ENCODE measurements around the gene PPM1K. TPM values are rescaled to one million over a fixed set of nuclear protein-coding genes. Genes with fewer than 3 reads are reported as not detected.

Gene PPM1K
- polyA plus RNA-seq, 1 experiment, result 9.0 TPM

DNA sequence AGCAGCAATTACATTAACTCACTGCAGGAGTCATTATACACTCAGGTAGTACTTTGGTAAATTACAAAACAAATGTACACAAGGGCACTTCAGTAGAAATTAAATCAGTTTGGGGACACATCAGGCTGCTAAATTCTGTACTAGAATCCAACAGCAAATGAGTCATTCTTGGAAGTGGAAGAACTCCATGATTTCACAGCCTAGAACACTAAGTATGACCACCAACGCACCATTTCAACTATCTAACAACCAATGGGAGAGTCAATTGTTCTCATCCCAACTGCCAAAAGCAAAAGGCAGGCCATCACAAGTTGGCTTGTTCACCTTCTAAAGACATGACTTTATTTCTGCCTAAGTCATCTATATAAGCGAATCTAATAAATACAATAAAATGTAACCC lies 26.6 kb downstream of the PPM1K start:
- Histone ChIP-seq H3K4me3 (ENCODE audit: low read depth, low read length) (no peak overlapping the region), H3K27me3 (ENCODE audit: control insufficient read depth, insufficient read depth, low read length) (no peaks in the 10 kb centered on the region), H3K36me3 (ENCODE audit: control insufficient read depth, insufficient read depth, low read length) (no peaks in the 10 kb centered on the region)
- TF ChIP-seq, protein P1, sequence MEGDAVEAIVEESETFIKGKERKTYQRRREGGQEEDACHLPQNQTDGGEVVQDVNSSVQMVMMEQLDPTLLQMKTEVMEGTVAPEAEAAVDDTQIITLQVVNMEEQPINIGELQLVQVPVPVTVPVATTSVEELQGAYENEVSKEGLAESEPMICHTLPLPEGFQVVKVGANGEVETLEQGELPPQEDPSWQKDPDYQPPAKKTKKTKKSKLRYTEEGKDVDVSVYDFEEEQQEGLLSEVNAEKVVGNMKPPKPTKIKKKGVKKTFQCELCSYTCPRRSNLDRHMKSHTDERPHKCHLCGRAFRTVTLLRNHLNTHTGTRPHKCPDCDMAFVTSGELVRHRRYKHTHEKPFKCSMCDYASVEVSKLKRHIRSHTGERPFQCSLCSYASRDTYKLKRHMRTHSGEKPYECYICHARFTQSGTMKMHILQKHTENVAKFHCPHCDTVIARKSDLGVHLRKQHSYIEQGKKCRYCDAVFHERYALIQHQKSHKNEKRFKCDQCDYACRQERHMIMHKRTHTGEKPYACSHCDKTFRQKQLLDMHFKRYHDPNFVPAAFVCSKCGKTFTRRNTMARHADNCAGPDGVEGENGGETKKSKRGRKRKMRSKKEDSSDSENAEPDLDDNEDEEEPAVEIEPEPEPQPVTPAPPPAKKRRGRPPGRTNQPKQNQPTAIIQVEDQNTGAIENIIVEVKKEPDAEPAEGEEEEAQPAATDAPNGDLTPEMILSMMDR (IDR thresholded peaks at IDR 0.05; ENCODE audit: insufficient read depth, low read depth, low read length), result no peak
- POLR2A ChIA-PET, result no interaction called here
- CTCF ChIA-PET, result no interaction called here
- no peak for DNase-seq (ENCODE audit: low read depth)

DNA sequence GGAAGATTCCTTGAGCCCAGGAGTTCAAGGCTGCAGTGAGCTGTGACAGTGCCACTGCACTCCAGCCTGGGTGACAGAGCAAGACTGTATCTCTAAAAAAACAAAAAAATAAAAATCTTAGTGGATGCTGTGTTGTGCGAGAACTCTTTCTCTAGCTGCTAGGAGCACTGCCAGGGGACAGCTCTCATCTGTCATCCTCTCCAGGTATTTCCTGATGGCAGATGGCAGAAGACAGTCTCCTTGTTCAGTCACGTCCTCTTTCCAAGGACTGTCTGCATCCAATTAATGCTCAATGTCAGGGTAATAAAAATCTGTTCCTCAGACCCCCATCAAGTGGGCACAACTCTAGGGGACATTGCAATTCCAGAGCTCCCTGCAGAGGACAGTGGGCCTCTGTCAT lies 29.2 kb downstream of the PPM1K start:
- TF ChIP-seq, protein P1 (IDR thresholded peaks at IDR 0.05; ENCODE audit: insufficient read depth, low read depth, low read length), result no peak
- ChIA-PET CTCF (interaction anchor here (1.1 kb wide), 1 partner anchor 9 kb away, joined by 3 read pairs; no protein-coding TSS in a partner anchor), POLR2A (no interaction called here)
- H3K36me3 ChIP-seq (ENCODE audit: control insufficient read depth, insufficient read depth, low read length), result no peaks in the 10 kb centered on the region
- DNase-seq (ENCODE audit: low read depth), result no peak
- H3K4me3 ChIP-seq (ENCODE audit: low read depth, low read length), result no peak overlapping the region
- no peaks in the 10 kb centered on the region for H3K27me3 ChIP-seq (ENCODE audit: control insufficient read depth, insufficient read depth, low read length)

DNA sequence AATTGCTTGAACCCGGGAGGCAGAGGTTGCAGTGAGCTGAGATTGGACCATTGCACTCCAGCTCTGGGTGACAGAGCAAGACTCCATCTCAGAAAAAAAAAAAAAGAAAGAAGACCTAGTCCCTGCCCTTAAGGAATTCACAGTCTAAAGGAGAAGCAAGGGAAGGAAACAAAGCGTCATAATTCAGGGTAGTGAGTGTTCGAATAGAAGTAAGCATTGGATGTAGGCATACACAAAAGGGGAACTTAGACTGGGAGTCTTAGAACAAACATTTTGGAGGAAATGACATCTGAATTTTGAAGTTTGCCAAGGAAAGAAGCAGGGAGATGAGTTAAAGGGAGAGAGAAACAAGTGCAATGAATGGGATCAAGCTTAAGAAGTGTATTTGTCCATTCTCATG lies 32.4 kb downstream of the PPM1K start:
- POLR2A ChIA-PET, result no interaction called here
- DNase-seq (ENCODE audit: low read depth), result no peak

DNA sequence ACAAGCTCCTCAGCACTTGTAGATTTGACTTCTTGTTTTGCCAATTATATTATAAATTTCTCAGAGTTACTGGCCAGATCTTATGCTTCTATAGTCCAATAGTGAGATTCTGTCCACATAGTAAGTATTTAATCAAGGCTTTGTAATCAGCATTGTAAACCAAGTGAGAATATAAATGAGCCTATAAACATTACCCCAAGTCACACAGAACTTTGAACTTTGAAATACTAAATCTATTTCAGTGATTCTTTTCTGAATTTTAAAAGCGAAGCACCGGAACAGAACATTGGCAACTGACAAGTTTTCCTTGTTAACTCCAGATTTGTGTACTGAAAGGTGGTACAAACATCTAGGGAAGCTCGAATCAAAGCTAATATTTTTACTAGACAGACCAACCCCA lies 37.2 kb downstream of the PPM1K start:
- POLR2A ChIA-PET, result no interaction called here
- TF ChIP-seq, protein P1 (IDR thresholded peaks at IDR 0.05; ENCODE audit: insufficient read depth, low read depth, low read length), result no peak
- no peak overlapping the region for H3K4me3 ChIP-seq (ENCODE audit: low read depth, low read length)
- CTCF ChIA-PET, result interaction anchor here (0.7 to 1.9 kb wide), 4 partner anchors 17 to 323 kb away, joined by 3 to 5 read pairs (median 3); partner anchors contain the start of gene HERC5
- no peaks in the 10 kb centered on the region for H3K36me3 ChIP-seq (ENCODE audit: control insufficient read depth, insufficient read depth, low read length)
- no peak for DNase-seq (ENCODE audit: low read depth)
- no peaks in the 10 kb centered on the region for H3K27me3 ChIP-seq (ENCODE audit: control insufficient read depth, insufficient read depth, low read length)

More for the DNA sequence above, 32.4 kb downstream of the PPM1K start:
- CTCF ChIA-PET, result interaction anchor here (1.0 kb wide), 1 partner anchor 9 kb away, joined by 3 read pairs; no protein-coding TSS in a partner anchor
- Histone ChIP-seq H3K27me3 (ENCODE audit: control insufficient read depth, insufficient read depth, low read length) (no peaks in the 10 kb centered on the region), H3K36me3 (ENCODE audit: control insufficient read depth, insufficient read depth, low read length) (no peaks in the 10 kb centered on the region), H3K4me3 (ENCODE audit: low read depth, low read length) (no peak overlapping the region)
- TF ChIP-seq, protein P1 (IDR thresholded peaks at IDR 0.05; ENCODE audit: insufficient read depth, low read depth, low read length), result no peak

DNA sequence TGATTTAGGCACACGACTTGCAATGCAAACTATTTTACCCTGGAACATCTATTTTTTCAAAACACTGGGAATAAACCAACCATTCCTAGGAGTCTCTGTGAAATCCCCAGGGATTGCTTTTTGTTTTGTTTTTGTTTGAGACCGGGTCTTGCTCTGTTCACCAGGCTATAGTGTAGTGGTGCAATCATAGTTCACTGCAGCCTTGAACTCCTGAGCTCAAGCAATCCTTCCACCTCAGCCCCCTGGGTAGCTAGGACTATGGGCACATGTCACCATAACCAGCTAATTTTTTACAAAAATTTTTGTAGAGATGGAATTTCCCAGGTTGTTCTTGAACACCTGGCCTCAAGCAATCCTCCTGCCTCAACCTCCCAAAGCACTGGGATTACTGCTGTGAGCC lies 37.8 kb downstream of the PPM1K start:
- ChIA-PET POLR2A (no interaction called here), CTCF (interaction anchor here (0.7 to 1.9 kb wide), 4 partner anchors 17 to 324 kb away, joined by 3 to 5 read pairs (median 3); partner anchors contain the start of gene HERC5)
- Histone ChIP-seq H3K4me3 (ENCODE audit: low read depth, low read length) (no peak overlapping the region), H3K36me3 (ENCODE audit: control insufficient read depth, insufficient read depth, low read length) (no peaks in the 10 kb centered on the region), H3K27me3 (ENCODE audit: control insufficient read depth, insufficient read depth, low read length) (no peaks in the 10 kb centered on the region)
- DNase-seq (ENCODE audit: low read depth), result no peak
- TF ChIP-seq, protein P1 (IDR thresholded peaks at IDR 0.05; ENCODE audit: insufficient read depth, low read depth, low read length), result no peak
